Stimulated activated CD4-positive, alpha-beta T cell treated with anti-CD3 and anti-CD28 coated beads, Interleukin-15, amount 100 ng/mL, for 1 hour (primary cell): ENCODE measurements around the gene C1QC.

Experiments used
- DNase-seq, 2 donors: peaks; one replicate each; pipeline ENCODE4 v3.0.0-alpha.2; 2020; ENCODE audit warnings: low read depth in 1 of 2, low spot score in 1 of 2

Gene C1QC

DNA sequence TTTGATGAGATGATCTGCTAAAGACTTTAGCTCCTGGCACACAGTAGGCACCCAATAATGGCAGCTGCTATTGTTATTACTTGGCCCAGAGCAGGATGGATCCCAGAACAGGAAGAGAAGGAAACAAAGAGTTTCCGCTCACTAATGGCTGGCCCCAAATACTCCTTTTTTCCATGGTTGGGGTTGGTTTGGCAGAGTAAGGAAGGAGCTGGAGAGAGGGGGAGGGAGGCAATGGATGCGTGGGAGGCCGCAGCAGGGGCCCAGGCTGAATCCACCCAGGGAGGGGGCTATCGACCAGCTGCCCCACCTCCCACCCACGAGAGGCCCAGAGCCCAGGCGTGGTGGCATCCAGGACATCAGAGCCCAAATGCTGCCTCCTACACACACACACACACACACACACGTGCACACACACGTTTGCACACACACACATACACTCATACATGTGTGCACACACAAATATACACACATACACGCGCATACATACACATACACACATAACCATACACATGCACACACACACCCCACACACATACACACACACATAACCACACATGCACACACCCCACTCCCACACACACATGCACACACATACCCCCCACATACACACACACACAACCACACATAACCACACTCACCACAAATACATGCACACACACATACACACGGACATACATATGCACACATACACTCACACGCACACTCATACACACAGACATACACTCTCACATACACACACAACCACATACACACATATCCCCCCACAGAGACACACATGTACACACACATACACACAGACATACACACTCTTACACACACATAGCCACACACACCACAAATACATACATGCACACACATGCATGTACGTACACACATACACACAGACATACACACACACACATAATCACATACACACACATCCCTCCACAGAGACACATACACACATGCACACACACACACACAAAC, 34.8 kb downstream of the C1QC start:
- DNase-seq: no peak

DNA sequence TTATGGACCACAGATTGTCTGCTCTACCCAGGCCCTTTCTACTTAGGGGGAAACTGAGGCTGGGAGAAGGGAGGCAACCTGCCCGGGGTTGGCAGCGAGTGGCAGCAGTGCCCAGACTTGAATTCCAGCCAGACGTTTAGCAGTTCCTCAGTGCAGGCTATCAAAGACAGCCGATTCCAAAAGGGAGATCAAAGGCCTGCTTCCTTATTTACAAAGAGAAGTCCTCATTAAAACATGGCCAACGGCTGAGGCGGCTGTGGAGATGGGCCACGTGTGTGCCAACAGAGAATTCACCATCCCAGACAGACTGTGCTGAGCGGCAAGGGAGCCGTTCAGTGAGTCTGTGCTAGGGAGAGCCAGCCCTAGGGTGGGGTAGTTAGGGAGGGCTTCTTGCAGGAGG, 37.3 kb downstream of the C1QC start:
- no peak for DNase-seq

DNA sequence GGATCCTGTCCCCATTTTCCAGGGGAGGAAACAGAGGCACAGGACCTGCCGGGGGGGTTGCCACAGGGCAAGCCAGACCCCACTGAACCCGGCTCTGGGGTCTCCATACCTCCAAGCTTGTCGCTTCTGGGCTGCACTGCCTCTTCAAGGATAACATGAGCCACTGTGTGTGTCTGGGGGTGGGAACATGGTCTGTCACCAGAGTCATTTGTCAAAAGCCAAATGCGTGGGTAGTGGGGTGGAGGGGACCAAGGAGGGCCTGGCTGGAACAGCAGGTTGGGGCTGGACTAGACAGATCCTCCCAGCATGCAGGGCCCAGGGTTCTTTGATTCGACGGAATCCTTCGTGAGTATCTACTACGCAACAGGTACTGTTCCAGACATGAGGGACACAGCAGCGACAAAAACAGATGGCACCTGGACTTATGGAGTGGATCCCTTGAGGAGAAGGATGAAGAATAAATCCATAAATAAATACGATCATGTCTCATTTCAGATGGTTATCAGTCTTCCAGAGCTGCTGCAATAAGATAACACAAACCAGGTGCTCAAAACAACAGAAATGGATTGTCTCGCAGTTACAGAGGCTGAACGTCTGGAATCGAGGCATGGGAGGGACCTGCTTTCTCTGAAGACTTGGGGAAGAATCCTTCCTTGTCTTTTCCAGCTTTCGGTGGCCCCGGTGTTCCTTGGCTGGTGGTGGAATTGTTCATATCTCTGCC, 38.3 kb downstream of the C1QC start:
- no peak for DNase-seq

DNA sequence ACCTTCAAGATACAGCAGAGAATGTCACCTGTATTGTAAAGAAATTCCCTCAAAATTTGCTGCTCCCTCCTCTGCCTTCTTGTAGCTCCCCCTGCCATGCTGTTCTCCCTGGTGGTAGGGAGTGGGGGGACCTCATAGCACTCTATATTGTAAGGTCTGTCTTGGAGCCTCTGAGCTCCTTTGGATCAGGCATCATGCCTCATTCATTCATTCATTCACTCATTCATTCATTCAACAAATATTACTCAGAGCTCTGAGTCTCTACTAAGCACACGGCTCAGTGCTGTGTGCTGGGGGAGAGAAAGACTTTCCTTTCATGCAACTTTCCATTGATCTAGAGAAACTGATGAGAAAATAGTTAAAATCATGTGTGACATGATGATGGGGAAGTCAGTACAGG, 40.1 kb downstream of the C1QC start:
- DNase-seq: no peak

DNA sequence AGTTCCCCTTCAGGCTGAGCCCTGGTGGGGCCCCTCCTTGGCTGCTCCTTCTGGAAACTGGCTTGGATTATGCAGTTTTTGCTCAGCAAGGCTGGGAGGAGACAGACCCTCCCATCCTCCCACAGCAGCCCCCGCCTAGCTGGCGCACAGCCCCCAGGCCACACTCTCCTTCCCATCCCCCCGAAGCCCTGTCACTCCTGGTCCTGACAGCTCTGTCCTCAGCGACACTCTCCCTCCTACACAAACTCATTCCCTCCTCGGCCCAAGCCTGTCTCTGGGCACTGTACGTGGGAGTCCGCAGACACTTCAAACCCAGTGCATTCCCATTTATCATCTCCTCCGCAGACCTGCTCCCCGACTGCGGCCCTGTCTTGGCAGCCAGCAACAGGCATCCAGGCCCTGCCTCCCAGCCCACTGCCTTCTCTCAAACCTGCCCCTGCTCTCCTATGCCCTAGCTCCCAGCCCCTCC, 42.2 kb downstream of the C1QC start:
- no peak for DNase-seq

DNA sequence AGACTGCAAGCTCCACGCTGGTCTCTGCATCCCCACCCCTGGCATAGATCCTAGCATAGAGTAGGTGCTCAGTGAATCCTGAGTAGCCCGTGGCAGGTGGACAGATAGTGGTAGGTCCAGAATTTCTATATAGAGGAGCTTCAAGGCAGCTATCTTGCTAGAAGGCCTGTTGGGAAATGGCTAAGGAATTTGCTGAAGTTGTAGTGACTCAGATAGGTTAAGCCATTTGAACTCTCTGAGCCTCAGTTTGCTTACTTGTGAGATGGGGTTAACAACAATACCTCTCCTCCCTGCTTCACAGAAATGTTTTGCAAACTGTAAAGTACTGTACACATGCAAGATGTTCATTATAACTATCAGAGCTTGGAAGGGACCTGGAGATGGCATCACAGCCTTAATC, 43.8 kb downstream of the C1QC start:
- DNase-seq: no peak

DNA sequence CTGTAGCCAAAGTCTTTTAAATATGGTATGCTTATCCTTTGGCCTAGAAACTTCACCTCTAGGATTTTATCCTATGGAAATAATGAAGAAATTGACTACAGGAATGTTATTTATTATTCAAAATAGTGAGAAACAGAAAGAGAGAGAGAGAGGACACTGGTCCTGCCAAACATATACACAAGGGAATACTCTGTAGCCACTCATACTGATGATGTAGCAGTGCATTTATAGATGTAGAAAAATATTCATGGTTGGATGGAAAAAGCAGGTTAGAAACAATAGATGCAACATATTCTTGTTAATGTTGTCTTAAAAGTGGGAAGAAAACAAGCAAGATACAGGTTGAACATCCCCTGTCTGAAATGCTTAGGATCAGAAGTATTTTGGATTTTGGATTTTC, 45.0 kb downstream of the C1QC start:
- no peak for DNase-seq

DNA sequence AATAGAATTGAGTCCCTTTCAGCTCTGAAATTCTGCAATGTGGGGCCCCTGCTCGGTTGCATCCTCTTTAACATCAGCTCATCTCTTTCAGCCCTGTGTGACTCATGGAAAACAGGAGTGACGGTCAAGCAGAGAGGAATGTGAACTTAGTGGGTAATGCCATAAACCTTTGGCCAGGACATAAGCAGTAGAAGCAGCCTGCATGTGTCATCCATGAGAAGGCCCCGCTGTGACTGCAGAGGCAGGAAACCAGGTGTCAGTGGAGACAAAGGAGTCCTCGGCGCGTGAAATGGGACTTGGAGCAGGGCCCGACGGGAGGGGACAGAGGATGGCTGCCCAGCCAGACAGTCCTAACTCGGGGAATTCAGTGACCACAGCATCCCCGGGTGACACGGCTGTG, 46.1 kb downstream of the C1QC start:
- DNase-seq: no peak

DNA sequence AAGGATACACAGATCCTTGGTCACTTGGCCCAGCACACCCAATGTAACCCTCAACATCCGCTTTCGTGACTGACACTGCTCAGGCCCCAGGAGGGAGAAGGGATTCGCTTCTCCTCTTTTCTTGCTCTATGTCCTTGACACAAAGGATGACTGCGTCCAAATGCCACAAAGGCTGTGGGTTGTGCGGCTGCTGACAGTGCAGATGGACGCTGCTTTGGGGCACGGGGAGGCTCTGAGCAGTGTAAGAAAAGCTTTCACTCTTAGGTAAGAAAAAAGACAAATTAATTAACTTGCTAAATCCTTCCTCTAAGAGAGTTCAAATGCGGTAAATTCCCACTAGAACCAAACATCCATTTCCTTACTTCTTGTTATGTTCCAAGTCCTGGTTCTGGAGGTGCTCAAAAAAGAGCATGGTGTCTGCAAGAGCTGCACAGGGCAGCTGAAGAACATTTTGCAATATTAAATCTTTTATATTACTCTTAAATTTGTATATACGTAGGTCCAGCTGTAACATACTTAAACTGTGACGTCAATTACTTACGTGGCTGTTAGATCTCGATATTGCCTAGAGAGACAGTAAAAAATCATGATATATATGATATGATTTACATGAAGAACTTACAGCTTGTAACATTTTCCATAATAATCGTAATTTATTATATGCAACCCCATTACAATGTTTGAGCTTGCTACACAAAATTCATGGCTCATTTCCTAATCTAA, 47.8 kb downstream of the C1QC start:
- no peak for DNase-seq

DNA sequence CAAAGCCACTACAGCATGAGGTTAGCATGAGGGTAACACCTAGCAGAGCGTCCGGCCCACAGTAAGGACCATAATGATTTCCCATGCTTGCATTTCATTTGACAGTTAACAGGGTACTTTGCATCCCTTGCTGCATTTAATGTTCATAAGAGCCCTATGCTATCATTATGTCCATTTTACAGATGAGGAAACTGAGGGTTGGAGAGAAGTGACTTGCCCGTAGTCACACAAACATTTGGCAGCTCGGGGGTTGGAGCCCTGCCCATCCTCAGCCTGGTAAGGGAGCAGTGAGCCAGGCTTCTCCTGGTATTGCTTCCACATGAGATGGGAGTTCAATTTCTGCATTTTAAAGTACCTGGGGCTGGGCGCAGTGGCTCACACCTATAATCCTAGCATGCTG, 50.7 kb downstream of the C1QC start:
- no peak for DNase-seq

DNA sequence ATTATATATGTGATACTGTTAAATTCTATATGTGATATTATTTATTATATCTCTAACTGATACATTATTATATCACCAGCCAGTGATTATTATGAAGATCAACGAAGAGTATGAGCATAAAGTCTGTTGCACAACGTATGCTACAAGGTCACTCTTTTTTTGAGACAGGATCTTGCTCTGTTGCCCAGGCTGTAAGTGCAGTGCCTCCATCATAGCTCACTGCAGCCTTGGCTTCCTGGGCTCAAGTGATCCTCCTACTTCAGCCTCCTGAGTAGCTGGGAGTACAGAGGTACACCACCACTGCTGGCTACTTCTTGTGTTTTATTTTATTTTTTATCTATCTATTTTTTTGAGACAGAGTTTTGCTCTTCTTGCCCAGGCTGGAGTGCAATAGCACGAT, 53.2 kb downstream of the C1QC start:
- no peak for DNase-seq
